OCI-LY1 (cell line): ENCODE data around the gene TCF4.

Experiments used
- H2AFZ ChIP-seq: fragments of 200-600 bp; sonication (generic), shearing (Covaris generic); 2 replicates; pipeline ENCODE4 v1.6.0; 2014; ENCODE audit warnings: antibody characterized with exemption, mild to moderate bottlenecking, low read length
- H3F3A ChIP-seq: fragments of 200-600 bp; sonication (generic), shearing (Covaris generic); 2 replicates; pipeline ENCODE4 v1.6.0; 2014; ENCODE audit warnings: mild to moderate bottlenecking, antibody characterized with exemption, low read length, moderate library complexity; ENCODE audit not compliant: insufficient read depth
- H3K27ac ChIP-seq: fragments of 200-600 bp; sonication (generic); 2 replicates; pipeline ENCODE4 v1.5.1; 2014; ENCODE audit warnings: low read length, mixed run types, mild to moderate bottlenecking, low read depth; ENCODE audit not compliant: poor library complexity, severe bottlenecking
- H3K27me3 ChIP-seq: fragments of 200-600 bp; sonication (generic); 2 replicates; pipeline ENCODE4 v1.6.0; 2014; ENCODE audit warnings: antibody characterized with exemption, mild to moderate bottlenecking, low read length, moderate library complexity; ENCODE audit not compliant: insufficient read depth
- H3K36me3 ChIP-seq: fragments of 200-600 bp; sonication (generic); 2 replicates; pipeline ENCODE4 v1.6.1; 2014; ENCODE audit warnings: mild to moderate bottlenecking, antibody characterized with exemption, low read length, moderate library complexity, mixed read lengths; ENCODE audit not compliant: insufficient read depth
- H3K4me1 ChIP-seq: fragments of 200-600 bp; sonication (generic); 2 replicates; pipeline ENCODE4 v1.5.1; 2014; ENCODE audit warnings: mild to moderate bottlenecking, low read length, moderate library complexity; ENCODE audit not compliant: insufficient read depth, severe bottlenecking
- H3K4me2 ChIP-seq: fragments of 200-600 bp; sonication (generic), shearing (Covaris generic); 2 replicates; pipeline ENCODE4 v1.6.1; 2014; ENCODE audit warnings: low read length
- H3K4me3 ChIP-seq: fragments of 200-600 bp; sonication (generic); 2 replicates; pipeline ENCODE4 v1.5.1; 2014; ENCODE audit warnings: low read length, low read depth, mild to moderate bottlenecking, mixed read lengths; ENCODE audit not compliant: poor library complexity, severe bottlenecking
- H3K79me2 ChIP-seq: fragments of 200-600 bp; shearing (Covaris generic); 2 replicates; pipeline ENCODE4 v1.6.1; 2016; ENCODE audit warnings: mixed run types, low read length, mixed read lengths; ENCODE audit not compliant: insufficient read depth
- H3K9ac ChIP-seq: fragments of 200-600 bp; sonication (generic), shearing (Covaris generic); 2 replicates; pipeline ENCODE4 v1.6.1; 2014; ENCODE audit warnings: mild to moderate bottlenecking, low read length, mixed read lengths
- H3K9me2 ChIP-seq: fragments of 200-600 bp; sonication (generic), shearing (Covaris generic); 2 replicates; pipeline ENCODE4 v1.6.1; 2014; ENCODE audit warnings: low read depth, mild to moderate bottlenecking, low read length, mixed read lengths
- H3K9me3 ChIP-seq: fragments of 200-600 bp; shearing (Covaris generic); 2 replicates; pipeline ENCODE4 v1.6.1; 2014; ENCODE audit warnings: low read length, mixed read lengths
- H4K20me1 ChIP-seq: fragments of 200-600 bp; sonication (generic), shearing (Covaris generic); 2 replicates; pipeline ENCODE4 v1.6.0; 2016; ENCODE audit warnings: mild to moderate bottlenecking, low read length; ENCODE audit not compliant: insufficient read depth
- EZH2 ChIP-seq: fragments of 200-600 bp; sonication (generic), shearing (Covaris generic); IDR thresholded peaks from 2 replicates; pipeline ENCODE4 v1.8.0; 2017; ENCODE audit warnings: borderline replicate concordance, mixed run types, mild to moderate bottlenecking, antibody characterized with exemption, low read length, moderate library complexity, mixed read lengths
- TF ChIP-seq, protein P1 (sequence below): fragments of 200-600 bp; sonication (generic), shearing (Covaris generic); IDR thresholded peaks from 2 replicates; pipeline ENCODE4 v1.5.1; 2017; ENCODE audit warnings: mild to moderate bottlenecking, antibody characterized with exemption, low read length, moderate library complexity, mixed read lengths

TCF4 gene

GRCh38 chr18:55245211-55245614 lies 342.8 kb downstream of the TCF4 start:
- Histone ChIP-seq H3K4me3 (no peak overlapping the region), H3K9me3 (no peaks in the 10 kb centered on the region), H3K27ac (no peak overlapping the region), H3K27me3 (no peaks in the 10 kb centered on the region), H2AFZ (no peak overlapping the region), H3K4me1 (peaks cover 28% of the 10 kb centered on the region), H3F3A (no peaks in the 10 kb centered on the region), H3K36me3 (peaks cover 66% of the 10 kb centered on the region), H3K4me2 (no peak overlapping the region), H3K9ac (no peak overlapping the region), H3K79me2 (no peaks in the 10 kb centered on the region), H4K20me1 (no peaks in the 10 kb centered on the region), H3K9me2 (no peaks in the 10 kb centered on the region)
- TF ChIP-seq, protein P1, sequence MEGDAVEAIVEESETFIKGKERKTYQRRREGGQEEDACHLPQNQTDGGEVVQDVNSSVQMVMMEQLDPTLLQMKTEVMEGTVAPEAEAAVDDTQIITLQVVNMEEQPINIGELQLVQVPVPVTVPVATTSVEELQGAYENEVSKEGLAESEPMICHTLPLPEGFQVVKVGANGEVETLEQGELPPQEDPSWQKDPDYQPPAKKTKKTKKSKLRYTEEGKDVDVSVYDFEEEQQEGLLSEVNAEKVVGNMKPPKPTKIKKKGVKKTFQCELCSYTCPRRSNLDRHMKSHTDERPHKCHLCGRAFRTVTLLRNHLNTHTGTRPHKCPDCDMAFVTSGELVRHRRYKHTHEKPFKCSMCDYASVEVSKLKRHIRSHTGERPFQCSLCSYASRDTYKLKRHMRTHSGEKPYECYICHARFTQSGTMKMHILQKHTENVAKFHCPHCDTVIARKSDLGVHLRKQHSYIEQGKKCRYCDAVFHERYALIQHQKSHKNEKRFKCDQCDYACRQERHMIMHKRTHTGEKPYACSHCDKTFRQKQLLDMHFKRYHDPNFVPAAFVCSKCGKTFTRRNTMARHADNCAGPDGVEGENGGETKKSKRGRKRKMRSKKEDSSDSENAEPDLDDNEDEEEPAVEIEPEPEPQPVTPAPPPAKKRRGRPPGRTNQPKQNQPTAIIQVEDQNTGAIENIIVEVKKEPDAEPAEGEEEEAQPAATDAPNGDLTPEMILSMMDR, result no peak
- TF ChIP-seq EZH2, result no peak

DNA sequence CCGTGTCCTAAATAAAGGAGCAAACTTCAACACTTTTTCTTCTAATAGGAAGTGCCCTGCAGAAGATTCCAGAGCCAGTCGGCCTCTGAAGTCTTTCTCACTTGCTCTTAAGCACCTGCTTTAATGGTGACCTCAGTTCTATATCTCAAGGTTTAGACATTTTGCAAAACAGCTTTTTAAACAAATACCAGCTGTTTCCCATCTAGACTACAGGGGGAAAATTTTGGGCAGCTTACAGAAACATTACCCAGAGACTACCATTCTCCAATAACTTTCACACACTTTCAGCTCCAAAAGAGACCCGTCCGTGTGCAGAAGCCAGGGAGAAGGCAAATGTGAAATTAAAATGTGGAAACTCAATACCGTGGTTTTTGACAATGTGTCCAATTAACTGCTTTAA lies 343.4 kb downstream of the TCF4 start:
- Histone ChIP-seq H3K9ac (no peak overlapping the region), H4K20me1 (no peaks in the 10 kb centered on the region), H3K9me3 (no peaks in the 10 kb centered on the region), H3K79me2 (no peaks in the 10 kb centered on the region), H3K9me2 (no peaks in the 10 kb centered on the region), H3K36me3 (peaks cover 59% of the 10 kb centered on the region), H3K4me2 (no peak overlapping the region), H3K4me1 (peaks cover 28% of the 10 kb centered on the region), H3K4me3 (no peak overlapping the region), H3K27ac (no peak overlapping the region), H3F3A (no peaks in the 10 kb centered on the region), H3K27me3 (no peaks in the 10 kb centered on the region), H2AFZ (no peak overlapping the region)
- no peak for TF ChIP-seq EZH2
- TF ChIP-seq, protein P1, result no peak

DNA sequence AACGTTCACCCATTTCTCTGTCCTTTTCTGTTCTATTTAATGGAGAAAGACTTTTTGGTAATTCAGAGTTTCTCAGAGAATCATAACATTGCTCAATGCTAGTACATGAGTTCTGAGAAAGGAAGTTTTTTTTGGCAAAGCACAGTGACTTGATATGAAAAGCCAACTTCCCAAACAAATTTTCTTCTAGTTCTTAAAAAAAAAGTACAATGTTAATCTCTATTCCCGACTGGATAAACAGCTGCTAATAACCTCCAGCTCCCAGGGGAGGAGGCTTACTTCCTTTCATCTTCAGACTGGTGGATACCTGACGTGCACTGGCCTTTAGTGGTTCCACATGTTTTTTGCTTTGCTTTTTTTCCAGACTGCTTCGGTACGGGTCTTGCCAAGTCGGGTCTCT lies 344.1 kb downstream of the TCF4 start:
- H3K9ac ChIP-seq, result no peak overlapping the region
- H3K27me3 ChIP-seq, result no peaks in the 10 kb centered on the region
- no peaks in the 10 kb centered on the region for H4K20me1 ChIP-seq
- no peaks in the 10 kb centered on the region for H3K79me2 ChIP-seq
- TF ChIP-seq, protein P1, result no peak
- no peak for TF ChIP-seq EZH2
- H3K4me2 ChIP-seq, result no peak overlapping the region
- H3K27ac ChIP-seq, result no peak overlapping the region
- H2AFZ ChIP-seq, result no peak overlapping the region
- no peaks in the 10 kb centered on the region for H3K9me3 ChIP-seq
- H3K4me3 ChIP-seq, result no peak overlapping the region
- peaks cover 28% of the 10 kb centered on the region for H3K4me1 ChIP-seq
- no peaks in the 10 kb centered on the region for H3K9me2 ChIP-seq
- no peaks in the 10 kb centered on the region for H3F3A ChIP-seq
- H3K36me3 ChIP-seq, result peaks cover 57% of the 10 kb centered on the region
